Superior temporal gyrus (tissue), 1 donor: ENCODE results near the gene PTPRD.
"Not testable (repeated sequence)": the region's sequence is repeated elsewhere in the genome, so short reads cannot be mapped to it uniquely, and the experiment has no call there.

Experiments
- DNase-seq: peaks from one replicate; pipeline ENCODE4 v3.0.0-alpha.2; 2016; ENCODE audit errors: extremely low spot score

Gene PTPRD

DNA sequence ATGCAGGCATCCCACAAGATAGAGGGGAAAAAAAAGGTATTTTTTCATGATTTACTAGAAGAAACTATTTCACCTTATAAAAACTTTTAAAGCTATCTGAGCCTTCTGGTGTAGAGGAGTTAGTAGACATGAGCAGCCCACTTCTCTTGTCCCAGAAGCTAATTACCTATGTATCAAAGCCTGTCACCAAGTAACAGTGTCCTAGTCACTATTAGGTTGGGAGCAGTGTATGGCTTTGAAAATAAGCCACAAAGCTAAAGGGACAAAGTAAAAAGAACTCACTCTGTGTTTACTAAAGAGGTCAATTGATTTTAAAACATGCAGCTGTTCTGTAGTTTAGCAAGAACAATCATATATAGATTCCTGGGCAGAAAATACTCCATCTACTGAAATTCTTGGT lies 1286.1 kb downstream of the PTPRD start:
- DNase-seq, result no peak

DNA sequence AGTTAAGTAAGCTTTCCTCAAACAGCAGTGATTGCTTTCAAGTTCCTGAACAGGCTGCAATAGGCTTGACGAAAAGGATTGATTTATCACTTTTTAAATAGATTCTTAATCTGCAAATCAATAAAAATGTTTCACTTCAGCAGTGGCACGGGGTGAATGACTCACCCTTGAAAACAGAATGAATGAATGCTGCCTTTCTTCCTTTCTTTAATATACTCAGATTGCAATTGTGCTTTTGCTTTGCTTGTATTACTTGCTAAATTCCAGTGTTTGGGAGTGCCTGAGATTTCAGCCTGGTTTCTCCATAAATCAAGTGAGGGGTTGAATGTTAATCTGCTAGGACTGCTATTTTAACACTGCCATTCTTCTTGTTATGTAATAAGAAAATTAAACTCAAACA lies 1293.8 kb downstream of the PTPRD start:
- DNase-seq, result peak; percentile 74

DNA sequence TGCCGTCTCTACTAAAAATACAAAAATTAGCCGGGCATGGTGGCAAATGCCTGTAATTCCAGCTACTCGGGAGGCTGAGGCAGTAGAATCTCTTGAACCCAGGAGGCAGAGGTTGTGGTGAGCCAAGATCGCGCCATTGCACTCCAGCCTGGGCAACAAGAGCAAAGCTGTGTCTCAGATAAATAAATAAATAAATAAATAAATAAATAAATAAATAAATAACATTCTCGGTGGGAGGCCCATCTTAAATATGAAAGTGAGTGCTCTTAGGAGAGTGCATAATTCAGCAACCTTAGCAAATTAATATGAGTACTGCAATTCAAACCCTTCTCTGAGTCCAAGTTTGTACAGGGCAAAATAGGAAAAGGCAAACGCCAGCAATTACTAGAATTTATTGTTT lies 1302.1 kb downstream of the PTPRD start:
- not testable (repeated sequence) for DNase-seq

DNA sequence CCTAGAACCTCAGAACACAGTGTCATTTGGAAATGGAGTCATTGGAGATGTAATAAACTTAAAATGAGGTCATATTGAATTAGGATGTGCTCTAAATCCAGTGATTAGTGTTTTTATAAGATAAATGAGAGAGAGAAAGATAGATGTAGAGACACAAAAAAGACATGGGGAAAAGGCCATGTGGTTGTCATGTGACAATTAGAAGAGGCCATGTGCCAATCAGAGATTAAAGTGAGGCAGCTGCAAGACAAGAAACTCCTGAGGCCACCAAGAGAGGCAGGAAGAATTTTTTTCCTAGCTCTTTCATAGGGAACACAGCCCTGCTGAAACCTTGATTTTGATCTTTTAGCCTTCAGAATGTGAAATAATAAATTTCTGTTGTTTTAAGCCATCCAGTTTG lies 1307.2 kb downstream of the PTPRD start:
- no peak for DNase-seq

DNA sequence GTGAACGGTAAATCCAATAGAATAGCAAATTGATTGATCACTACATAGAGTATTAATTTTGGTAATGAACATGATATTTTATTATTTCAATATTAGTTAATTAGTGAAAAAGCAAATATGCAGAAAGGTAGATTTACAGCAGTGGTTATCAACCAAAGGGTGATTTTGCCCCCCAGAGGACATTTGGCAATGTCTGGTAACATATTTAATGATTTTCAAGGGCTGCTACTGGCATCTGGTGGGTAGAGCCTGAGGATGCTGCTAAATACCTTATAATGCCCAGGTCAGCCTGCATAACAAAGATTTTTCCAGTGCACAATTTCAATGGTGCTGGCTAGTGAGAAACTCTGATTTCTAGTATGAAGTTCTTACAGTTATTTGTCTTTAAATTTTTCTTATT lies 1313.7 kb downstream of the PTPRD start:
- DNase-seq, result no peak

DNA sequence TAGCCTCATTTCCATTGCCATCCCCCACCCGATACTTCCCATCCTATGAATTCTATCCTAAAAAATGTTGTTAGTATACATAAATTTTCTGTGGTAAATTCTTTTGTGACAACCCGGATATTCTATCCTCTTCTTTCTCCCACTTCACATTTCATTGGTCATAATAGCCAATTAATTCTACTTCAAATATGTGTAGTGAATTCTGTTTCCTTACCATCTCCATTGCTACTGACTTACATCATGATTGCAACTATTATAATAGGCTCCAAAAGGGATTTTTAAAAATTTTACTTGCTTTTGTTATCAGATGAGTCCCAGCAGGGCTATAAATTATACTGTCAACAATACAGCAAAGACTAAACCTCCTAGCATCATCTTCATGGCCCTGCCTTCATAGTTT lies 1326.8 kb downstream of the PTPRD start:
- no peak for DNase-seq

DNA sequence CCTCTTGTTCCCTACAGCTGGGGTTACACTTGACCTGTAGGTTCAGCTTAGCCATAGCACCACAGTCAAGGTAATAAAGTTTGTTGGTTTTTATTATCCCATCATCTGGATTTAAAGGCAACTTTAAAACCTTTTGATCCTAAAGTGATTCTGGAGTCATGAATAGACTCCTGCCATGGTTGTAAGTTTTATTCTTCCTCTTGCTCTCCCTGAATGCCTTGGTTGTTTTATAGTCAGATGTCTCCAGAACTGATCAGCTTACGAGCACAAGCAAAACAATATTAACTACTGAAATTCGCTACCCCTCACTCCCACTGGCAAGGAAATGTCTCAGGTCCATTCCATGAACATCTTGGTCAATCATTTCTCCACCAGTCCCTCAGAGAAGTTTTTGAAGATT lies 1328.6 kb downstream of the PTPRD start:
- no peak for DNase-seq

DNA sequence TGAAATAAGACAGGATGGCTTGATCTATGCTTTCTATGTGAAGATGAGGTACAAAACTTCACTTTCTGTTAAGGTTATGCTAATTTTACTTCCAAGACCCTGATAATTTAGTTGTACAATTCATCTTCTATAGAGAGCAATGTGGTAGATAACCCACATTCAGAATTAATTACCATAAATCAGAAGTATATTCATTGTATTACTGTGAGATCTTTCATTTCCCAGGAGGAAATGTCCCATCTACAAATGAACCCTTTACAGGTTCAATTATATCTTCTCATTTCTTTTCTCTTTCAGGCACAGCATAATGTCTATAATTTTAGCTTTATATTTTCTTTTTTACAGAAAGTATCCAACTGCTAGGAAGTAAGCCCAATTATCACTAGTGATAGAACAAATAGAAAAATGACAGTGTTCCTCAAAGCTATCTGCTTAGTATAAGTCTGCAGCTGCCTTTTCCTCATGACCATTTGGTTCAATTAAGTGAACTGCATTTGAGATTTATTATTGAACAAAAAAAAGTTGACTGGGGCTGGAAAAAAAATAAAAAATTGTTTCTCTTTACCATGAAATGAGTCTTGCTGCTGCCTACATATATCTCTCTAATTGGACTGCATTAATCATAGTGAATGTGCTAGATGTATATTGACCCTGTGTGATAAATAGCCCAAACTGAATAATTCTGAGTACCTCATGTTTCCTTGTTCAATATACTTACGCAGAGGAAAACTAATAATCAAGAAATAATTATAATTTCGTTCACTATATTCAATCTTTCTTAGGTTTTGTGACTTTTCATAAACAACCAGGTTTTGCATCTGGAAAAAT lies 1329.4 kb downstream of the PTPRD start:
- DNase-seq, result no peak

DNA sequence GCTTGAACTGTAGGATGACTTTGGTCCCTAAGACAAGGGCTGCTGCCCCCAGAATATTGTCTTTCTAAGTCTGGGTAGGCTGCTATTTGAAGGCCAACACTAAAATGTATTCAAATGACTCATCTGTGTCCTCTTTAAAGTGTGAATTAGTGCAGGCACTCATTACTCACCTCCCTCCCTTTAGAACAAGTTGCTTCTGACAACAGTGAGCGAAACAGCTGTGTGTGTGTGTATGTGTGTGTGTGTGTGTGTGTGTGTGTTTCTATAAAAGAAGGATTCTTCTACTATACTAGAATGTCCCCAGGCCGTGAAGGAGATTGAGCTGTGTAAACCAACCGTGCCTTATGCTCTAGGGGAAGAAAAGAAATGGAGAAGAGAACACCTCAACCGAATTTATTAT lies 1337.2 kb downstream of the PTPRD start:
- peak; percentile 51 for DNase-seq

DNA sequence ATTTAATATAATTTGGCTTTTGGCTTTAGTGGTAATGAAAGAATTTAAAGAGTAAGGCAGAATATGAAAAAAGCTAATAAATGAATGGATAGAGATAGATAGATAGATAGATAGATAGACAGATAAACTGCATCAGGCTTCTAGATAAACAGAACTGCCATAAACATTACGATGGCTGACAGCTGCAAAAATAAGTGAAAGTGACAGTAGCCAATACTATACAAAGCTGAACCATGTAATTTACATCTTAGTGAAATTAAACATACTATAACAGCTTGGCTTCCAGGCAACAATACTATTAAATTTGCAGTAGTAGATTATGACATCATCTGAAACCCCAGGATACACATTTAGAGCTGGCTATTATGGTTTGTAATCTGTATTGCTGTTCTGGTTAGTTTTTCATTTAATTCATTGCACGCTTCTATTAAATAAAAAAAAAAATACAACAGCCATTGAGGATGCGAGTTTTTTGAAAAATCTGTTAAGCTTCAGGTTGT lies 1354.8 kb downstream of the PTPRD start:
- no peak for DNase-seq

DNA sequence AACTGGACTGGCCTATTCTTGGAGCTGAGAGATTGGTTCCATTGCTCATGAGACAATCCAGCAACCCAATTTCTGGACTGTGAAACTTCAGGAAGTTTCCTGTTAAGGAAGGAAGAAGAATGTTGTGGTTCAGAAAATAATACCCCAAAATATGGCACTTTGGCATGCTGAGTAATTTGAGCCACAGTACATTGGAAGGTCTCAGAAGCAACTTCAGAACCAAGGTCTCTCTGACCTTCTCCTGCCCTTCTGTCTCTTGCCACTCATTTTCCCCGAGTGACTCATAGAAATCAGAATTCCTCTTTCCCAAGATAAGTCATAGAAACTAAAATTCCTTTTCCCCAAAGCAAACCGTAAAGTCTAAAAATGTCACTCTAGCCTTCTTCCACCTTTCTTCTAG lies 1366.1 kb downstream of the PTPRD start:
- DNase-seq, result no peak

DNA sequence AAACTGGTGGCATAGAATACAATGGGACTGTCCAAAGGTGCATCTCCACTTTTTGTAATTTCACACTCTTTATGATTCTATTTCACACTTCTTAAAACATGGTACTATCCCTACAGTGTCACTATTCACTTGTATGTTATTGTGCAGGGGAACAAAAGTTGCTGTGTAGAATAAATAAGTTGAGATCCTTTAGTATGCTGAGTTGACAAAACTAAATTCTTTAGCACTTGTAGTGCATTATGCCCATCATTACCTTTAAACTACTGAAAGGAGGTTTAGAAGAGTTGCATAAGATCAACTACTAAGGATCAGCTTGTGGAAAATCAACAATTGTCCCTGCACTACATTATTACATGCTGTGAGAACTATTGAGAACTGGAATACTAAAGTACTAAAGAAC lies 1380.9 kb downstream of the PTPRD start:
- DNase-seq, result no peak

DNA sequence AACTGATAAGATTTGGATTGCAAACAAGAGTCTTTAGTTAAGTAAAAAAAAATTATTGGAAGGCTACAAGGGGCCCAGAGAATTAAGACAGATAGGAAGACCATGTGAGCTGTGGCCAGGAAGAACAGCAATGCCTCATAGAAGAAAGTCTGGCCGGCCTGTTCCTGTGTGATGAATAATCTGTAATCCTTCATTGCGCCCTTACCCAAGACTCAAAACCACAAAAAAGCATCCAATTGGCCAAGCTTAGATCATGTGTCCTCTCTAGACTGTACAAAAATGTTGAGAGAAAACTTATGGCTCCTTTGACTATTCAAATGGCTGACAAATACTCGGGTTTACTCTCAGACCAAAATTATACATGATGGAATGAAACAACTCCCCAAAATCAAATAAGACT lies 1383.5 kb downstream of the PTPRD start:
- no peak for DNase-seq

DNA sequence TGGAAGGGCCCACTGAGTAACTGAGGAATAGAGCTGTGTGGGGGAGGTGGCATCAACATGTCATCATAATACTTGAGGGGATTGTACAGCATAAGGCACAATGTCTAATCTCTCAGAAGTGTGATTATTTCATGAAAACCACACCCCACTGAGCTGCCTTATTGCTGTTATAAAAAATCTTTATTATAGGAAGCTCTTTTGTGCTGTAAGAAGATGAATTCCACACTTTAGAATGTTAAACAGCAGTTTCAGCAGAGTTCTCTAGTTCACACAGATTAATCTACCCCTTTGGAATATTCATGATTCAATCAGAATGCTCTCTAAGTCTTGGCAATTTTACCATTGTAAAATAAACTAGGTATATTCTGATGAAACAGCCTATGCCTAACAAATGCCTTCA lies 1389.6 kb downstream of the PTPRD start:
- no peak for DNase-seq

DNA sequence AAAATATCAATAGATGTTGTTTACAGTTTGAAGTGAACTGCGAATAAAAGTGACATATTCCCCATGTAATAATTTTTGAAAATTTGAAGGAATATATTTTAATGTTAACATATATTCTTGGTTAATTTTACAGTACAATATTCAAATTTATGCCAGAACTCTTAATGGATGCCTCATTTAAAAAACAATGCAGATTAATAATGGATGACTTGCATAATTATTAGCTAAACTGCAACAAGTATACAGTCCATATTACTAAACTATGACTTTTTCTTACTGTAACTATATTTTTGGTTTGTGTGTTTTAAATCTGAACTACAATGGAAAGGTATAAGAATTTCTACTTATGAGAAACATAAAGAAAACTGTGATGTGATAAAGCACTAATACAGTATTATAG lies 1390.1 kb downstream of the PTPRD start:
- DNase-seq, result no peak

DNA sequence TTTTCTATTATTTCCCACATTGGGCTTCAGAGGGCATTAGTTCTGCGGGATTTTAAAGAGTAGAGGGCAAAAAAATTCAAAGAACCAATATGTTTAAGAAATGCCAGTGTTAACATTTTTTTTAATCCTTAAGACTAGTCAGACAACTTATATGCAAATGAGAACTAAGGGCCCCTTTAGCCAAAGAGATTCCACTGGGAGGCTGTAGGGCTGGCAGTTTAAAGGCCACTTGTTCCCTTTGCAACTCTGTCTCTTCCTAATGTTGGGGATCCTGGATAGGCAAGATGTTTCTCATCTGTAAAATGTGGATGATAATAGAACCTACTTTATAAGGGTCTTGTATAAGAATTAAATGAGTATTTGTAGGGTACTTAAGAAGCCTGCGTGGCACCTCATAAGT lies 1395.9 kb downstream of the PTPRD start:
- no peak for DNase-seq

DNA sequence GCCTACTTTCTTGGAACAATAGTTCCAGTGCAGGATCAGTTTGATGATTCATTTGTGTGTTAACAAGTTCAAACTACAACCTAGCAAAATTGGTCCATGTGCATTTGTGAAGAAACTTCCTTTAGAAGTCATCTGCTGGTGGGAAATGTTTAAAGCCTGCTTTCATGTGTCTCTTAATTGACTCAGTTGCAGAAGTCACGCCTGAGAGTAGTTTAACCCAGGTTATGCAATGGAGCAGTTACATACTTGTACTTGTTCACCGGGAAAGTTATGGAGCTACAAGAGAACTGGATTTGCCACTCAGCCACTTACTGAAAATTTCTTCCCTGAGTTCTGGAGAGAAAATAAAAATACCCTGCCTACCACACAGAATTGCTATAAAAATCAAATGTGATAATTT lies 1397.8 kb downstream of the PTPRD start:
- DNase-seq, result no peak

DNA sequence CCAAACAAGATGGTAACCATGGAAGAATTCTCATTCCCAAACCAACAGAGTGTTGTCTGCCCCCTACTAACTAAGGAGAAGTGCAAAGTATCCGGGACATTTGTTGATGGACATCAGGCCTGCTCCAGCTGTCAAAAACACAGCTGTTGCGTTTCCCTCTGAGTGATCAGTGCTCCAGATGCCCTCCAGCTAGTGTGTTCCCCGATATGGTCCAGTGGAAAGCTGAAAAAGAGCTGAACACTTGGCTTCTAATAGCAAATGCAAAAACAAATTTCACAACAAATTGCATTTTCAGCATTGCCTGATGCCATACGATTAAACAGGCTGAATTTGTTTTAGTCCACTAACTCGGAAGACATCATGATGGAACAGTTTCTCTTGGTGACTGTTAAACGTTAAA lies 1398.7 kb downstream of the PTPRD start:
- no peak for DNase-seq

DNA sequence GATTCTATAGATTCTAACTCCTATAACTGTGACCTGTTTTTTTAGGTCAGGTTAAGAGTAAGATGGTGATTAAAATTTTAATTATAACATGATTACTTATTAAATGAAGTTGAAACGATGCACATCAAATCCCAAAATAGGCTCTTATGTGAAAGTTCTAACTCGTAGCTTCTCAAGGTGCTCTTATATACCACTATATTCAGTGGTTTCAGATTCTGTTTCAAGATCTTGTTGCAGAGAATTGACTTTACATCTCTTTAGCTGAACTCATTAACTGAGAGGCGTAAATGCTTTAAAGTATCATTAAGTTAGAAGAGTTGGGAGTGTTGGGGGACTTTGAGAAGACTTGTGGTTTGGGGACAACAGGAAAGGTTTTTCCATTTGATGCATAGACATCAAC lies 1399.8 kb downstream of the PTPRD start:
- no peak for DNase-seq

DNA sequence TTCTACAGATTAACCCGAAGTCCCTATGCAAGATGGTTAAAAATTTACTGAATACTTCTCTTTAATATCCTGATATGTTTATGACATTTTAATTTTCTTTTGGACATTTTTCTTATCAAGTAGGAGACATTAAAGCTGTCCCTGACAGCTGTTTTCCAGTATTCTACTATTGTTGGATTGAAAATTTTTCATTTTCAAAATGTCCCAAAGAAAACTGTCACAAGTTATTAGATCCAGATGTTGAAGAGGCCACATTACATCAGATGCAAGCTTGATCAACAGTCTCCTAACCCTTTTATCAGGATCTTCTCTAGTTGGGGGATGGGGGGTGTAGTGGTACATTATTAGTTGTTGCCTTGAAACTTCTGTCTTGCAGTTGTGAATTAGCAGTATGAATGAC lies 1410.5 kb downstream of the PTPRD start:
- no peak for DNase-seq

DNA sequence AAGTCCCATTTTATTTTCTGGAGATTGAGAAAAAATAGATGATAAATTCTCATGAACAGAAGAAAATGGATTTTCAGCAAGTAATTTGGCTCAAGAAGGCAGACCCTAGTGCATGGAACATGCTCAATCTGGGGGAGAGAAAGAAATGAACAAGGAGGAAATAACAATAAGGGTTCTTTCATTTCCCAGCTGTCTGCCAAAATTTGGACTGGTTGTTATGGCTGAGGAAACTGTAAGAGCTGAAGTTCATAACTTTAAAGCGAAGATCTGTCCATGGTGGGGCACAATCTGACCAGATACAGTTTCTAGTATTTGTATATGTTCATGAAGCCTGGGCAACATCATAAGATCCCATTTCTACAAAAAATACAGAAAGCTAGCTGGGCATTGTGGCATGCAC lies 1426.7 kb downstream of the PTPRD start:
- no peak for DNase-seq

DNA sequence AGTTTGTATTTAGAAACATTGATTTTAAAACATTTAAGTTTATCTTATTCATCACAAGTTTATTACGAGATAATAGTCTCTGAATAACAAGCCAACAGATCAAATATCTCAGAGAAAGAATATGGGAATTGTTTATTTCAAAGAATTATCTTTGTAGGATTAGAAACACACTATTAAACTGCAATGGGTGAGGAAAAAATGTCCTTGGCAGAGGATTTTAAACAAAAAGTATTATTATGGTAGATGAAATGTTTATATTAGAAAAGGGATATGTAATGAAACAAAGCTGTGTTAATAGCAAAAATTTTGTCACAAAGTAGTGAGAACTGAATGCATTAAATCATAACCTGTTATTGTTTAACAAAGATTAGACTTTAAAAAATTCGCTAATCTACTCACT lies 1430.4 kb downstream of the PTPRD start:
- no peak for DNase-seq

DNA sequence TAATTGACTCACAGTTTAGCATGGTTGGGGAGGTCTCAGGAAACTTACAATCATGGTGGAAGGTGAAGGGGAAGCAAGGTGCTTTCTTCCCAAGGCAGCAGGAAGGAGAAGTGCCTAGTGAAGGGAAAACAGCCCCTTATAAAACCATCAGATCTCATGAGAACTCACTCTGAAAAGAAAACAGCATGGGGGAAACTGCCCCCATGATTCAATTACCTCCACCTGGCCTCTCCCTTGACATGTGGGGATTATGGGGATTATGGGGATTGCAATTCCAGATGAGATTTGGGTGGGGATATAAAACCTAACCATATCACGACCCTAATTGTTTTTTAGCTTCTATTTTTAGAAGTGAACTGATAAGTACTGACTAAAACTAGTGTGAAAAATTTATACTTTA lies 1435.7 kb downstream of the PTPRD start:
- DNase-seq, result no peak

DNA sequence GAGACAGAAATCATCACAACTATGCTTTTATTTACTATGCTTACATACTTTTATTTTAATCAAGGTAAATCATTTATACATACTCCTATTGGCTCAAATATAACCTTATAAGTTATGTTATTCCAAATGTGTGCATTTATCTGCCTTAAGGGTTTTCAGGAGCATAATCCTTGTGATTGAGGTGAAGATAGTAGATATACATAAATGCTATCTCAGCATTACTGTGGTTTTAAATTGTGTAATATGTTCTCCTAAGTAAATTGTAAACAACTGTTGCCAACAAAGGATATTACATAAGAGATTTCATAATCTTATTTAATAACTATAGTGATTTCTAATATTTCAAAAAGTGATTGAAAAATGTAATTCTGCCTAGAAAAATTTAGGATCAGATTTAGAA lies 1438.4 kb downstream of the PTPRD start:
- DNase-seq, result no peak
